Measurements from ENCODE around the gene PNPLA5. TPM values are rescaled to one million over a fixed set of nuclear protein-coding genes. Genes with fewer than 3 reads are reported as not detected.

Gene PNPLA5
- total and polyA plus RNA-seq, 2 of the 8 experiments (the other 6 are each of a cell fraction or from before 2014, with no cell fraction given): 3.9 to 6.8 TPM

GRCh38 chr22:43838571-43839307, 53.1 kb downstream of the PNPLA5 start (continued):
- TF ChIP-seq EZH2 (IDR thresholded peaks at IDR 0.05; ENCODE audit: low read depth, low read length, severe bottlenecking) (no peak), KDM4A (IDR thresholded peaks at IDR 0.05; ENCODE audit: low read depth, low read length, severe bottlenecking) (no peak)
